Right lobe of liver (tissue), 4 donors: ENCODE results near the gene PRPSAP2.

Source experiments
- POLR2A ChIP-seq: fragments of 450-650 bp; IDR thresholded peaks from one replicate; pipeline ENCODE4 v1.6.1; 2017; ENCODE audit warnings: antibody characterized with exemption, mild to moderate bottlenecking
- TF ChIP-seq, protein P1 (sequence below), 4 donors: fragments of 200-600 bp in 3 of 4; fragments of 450-650 bp in 1 of 4; IDR thresholded peaks; one replicate each; pipeline versions ENCODE4 v1.5.1 to v1.8.0; 2016 to 2022; ENCODE audit warnings: antibody characterized with exemption in 4 of 4, mild to moderate bottlenecking in 2 of 4
- donor health status: DM: no; HTN: no; CAD: no.
- donor health status: DM: no; HTN: no; CAD: no.
- donor health status: DM: no; HTN: yes; CAD: no.

DNA sequence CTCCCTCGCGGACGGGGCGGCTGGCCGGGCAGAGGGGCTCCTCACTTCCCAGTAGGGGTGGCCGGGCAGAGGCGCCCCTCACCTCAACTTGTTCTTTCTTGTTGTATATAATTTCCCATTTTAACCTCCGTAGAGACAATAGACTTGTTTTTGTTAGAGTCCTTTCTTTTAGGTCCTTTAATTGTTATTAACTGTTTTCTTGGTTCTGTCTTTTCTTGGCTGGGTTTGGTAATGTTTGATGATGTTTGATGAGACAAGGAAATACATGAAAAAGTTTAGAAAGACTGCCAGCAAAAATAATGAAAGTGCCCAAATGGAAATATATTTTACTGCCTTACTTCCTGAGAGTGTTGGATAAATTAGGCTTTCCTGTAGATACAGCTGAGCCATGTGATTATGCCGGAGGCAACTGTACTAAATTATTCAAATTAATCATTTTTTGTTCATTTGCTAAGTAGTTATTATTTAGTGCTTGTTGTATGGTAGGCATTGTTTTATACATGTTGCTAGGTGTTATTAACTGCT is 30.9 kb downstream of the PRPSAP2 start:
- TF ChIP-seq POLR2A, result no peak
- TF ChIP-seq, protein P1, sequence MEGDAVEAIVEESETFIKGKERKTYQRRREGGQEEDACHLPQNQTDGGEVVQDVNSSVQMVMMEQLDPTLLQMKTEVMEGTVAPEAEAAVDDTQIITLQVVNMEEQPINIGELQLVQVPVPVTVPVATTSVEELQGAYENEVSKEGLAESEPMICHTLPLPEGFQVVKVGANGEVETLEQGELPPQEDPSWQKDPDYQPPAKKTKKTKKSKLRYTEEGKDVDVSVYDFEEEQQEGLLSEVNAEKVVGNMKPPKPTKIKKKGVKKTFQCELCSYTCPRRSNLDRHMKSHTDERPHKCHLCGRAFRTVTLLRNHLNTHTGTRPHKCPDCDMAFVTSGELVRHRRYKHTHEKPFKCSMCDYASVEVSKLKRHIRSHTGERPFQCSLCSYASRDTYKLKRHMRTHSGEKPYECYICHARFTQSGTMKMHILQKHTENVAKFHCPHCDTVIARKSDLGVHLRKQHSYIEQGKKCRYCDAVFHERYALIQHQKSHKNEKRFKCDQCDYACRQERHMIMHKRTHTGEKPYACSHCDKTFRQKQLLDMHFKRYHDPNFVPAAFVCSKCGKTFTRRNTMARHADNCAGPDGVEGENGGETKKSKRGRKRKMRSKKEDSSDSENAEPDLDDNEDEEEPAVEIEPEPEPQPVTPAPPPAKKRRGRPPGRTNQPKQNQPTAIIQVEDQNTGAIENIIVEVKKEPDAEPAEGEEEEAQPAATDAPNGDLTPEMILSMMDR (IDR thresholded peaks at IDR 0.05), result no peak
